Thoracic aorta (tissue), 2 donors: Measurements from ENCODE around the gene ICOS. TPM values are rescaled to one million over a fixed set of nuclear protein-coding genes. Genes with fewer than 3 reads are reported as not detected.

Experiments
- ATAC-seq: fragments of 150-250 bp; one replicate; pipeline ENCODE4 v1.8.0; 2017; ENCODE audit warnings: low read depth; ENCODE audit not compliant: insufficient number of reproducible peaks, low FRiP score
- DNase-seq: peaks from one replicate; pipeline ENCODE4 v3.0.0-alpha.2; 2020; ENCODE audit warnings: low spot score
- H3K27ac ChIP-seq, 2 donors: fragments of 200-600 bp; sonication (generic); 1 replicate in 1 of 2; 2 replicates in 1 of 2; pipeline ENCODE4 v1.5.1; 2016; ENCODE audit warnings: mild to moderate bottlenecking in 2 of 2, moderate library complexity in 2 of 2
- H3K27me3 ChIP-seq: fragments of 200-600 bp; sonication (generic); replicated peaks from 2 replicates; pipeline ENCODE4 v1.6.0; 2016; ENCODE audit warnings: mild to moderate bottlenecking; ENCODE audit not compliant: insufficient read depth
- H3K36me3 ChIP-seq: fragments of 200-600 bp; sonication (generic); one replicate; pipeline ENCODE4 v1.5.1; 2016
- H3K4me1 ChIP-seq, 2 donors: fragments of 200-600 bp; sonication (generic); 1 replicate in 1 of 2; 2 replicates in 1 of 2; pipeline versions ENCODE4 v1.5.1 to v1.6.0; 2016; ENCODE audit warnings: low read depth in 2 of 2, mild to moderate bottlenecking in 1 of 2; ENCODE audit not compliant: control insufficient read depth in 1 of 2
- H3K4me3 ChIP-seq: fragments of 200-600 bp; sonication (generic); 2 replicates; pipeline ENCODE4 v1.5.1; 2016; ENCODE audit warnings: mild to moderate bottlenecking
- H3K9me3 ChIP-seq: fragments of 200-600 bp; sonication (generic); 2 replicates; pipeline ENCODE4 v1.5.1; 2016
- total RNA-seq, 2 donors: library from RNA; depleted of rRNA; stranded (reverse); fragments of >200 nt; gene quantifications; one replicate each; pipeline versions ENCODE4 v1.1.0 to v1.2.3, GENCODE V29; 2016
- TF ChIP-seq, protein P1 (sequence below): fragments of 200-600 bp; sonication (generic); IDR thresholded peaks from one replicate; pipeline ENCODE4 v1.5.1; 2019; ENCODE audit warnings: antibody characterized with exemption

Gene ICOS
- total RNA-seq, 2 donors from 2014 or later, result 2.0 TPM; not detected in 1

DNA sequence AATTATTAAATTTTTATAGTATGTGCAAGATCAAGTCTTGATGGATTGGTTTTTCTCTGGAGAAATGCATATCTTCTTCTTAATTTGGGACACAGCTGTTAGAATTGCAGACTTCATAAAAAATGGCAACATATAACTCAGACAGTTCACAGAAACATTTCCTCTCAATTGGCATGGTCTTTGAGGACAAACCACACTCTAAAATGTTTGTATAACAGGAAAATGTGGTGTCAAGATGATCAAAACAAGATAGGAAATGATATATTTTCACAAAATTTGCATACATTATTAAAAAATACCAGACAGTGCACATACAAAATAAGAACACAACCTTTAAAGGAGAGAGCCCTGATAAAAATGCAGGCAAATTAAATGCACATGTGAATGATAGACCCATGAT lies 63.9 kb downstream of the ICOS start:
- no peak for DNase-seq
- Histone ChIP-seq H3K4me3 (no peak overlapping the region), H3K27ac (no peak overlapping the region), H3K27me3 (no peaks in the 10 kb centered on the region), H3K4me1 (peaks cover 14 to 31% of the 10 kb centered on the region in 2 donors), H3K9me3 (no peaks in the 10 kb centered on the region), H3K36me3 (no peaks in the 10 kb centered on the region)
- ATAC-seq, result no peak
- TF ChIP-seq, protein P1, sequence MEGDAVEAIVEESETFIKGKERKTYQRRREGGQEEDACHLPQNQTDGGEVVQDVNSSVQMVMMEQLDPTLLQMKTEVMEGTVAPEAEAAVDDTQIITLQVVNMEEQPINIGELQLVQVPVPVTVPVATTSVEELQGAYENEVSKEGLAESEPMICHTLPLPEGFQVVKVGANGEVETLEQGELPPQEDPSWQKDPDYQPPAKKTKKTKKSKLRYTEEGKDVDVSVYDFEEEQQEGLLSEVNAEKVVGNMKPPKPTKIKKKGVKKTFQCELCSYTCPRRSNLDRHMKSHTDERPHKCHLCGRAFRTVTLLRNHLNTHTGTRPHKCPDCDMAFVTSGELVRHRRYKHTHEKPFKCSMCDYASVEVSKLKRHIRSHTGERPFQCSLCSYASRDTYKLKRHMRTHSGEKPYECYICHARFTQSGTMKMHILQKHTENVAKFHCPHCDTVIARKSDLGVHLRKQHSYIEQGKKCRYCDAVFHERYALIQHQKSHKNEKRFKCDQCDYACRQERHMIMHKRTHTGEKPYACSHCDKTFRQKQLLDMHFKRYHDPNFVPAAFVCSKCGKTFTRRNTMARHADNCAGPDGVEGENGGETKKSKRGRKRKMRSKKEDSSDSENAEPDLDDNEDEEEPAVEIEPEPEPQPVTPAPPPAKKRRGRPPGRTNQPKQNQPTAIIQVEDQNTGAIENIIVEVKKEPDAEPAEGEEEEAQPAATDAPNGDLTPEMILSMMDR, result no peak

DNA sequence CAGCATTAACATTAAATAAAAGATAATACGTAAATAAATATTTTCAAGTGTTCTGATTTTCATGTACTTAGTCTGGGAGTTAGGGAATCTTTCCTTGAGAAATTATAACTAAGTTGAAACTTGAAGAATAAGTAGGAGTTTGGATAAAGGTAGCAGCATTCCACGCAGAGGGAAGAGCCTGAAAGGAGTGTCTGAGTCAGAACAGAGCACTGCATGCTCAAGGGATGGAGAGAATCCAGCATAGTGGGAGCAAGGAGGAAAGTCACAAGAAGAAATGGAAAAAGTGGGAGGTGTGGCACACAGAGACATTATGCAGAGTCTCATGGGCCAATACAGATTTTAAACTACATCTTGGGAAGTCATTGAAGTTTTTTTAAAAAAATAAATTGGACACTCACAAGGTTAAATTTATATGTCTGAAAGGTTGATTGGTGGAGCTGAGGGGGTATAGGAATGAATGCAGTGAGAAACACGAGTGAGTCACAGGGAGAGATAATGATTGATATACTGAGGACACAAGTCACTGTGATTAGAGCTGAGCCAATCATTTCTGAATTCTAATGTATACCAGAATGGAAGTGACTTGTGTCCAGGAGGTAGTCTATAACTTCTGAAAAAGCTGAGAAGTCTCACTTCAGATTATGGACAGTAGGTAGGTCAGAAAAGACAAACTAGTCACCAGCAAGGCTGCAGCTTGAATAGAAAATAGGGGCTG lies 66.9 kb downstream of the ICOS start:
- Histone ChIP-seq H3K27me3 (no peaks in the 10 kb centered on the region), H3K9me3 (no peaks in the 10 kb centered on the region), H3K4me3 (no peak overlapping the region), H3K27ac (no peak overlapping the region), H3K4me1 (peaks cover 9 to 31% of the 10 kb centered on the region in 2 donors), H3K36me3 (no peaks in the 10 kb centered on the region)
- DNase-seq (no peak), ATAC-seq (no peak)
- TF ChIP-seq, protein P1, result no peak

DNA sequence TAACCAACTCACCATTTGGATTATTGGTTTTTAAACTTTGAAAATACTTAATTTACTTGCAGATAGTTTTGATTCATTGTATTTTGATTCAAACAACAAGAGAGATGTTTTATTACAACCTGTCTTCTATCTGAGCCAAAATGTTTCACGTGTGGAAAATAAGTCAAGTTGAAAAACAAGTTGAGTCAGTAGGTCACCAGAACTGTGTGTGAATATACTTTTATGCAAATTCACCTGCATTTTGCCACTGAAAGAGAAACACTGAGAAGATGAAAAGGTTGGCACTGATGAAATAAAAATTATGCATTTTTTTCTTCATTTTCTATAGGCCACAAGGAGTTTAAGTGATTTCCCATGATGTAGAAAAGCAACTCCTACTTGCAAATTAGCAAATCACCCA lies 68.3 kb downstream of the ICOS start:
- Histone ChIP-seq H3K4me3 (no peak overlapping the region), H3K27me3 (no peaks in the 10 kb centered on the region), H3K4me1 (peaks cover 3 to 18% of the 10 kb centered on the region in 2 donors), H3K27ac (no peak overlapping the region), H3K36me3 (no peaks in the 10 kb centered on the region), H3K9me3 (no peaks in the 10 kb centered on the region)
- TF ChIP-seq, protein P1, result no peak
- ATAC-seq (no peak), DNase-seq (no peak)

DNA sequence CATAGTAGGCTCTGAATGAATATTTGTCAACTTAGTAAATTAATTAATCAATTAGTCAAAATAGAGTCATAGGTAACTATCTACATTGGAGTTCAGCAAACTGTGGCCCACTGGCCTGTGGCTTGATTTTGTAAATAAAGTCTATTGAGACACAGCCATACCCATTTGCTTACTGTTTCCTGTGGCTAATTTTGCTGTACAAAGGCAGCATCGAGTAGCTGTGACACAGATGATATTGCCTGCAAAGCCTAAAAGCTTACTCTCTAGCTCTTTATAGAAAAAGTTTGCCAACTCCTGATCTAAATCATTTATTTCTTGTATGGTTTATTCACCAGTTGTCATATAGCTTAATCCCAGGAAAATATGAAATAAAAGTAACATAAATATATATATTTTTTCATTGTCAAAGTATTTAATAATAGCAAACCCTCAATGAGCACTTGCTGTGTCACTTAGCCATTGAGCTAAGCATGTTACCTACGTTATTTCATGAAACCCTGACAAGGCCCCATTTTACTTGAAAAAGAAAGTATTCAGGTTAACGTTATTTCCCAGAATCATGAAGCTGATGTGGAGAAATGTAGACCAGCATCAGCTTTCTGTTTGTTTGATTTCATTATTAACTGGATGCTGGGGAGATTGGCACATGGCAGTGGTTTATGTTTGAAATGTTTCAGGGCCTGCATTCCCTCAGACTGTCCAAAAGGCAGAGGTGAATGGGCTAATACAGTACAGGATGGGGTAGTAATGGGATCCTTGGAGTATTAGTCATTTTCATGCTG lies 69.6 kb downstream of the ICOS start:
- no peak for ATAC-seq

DNA sequence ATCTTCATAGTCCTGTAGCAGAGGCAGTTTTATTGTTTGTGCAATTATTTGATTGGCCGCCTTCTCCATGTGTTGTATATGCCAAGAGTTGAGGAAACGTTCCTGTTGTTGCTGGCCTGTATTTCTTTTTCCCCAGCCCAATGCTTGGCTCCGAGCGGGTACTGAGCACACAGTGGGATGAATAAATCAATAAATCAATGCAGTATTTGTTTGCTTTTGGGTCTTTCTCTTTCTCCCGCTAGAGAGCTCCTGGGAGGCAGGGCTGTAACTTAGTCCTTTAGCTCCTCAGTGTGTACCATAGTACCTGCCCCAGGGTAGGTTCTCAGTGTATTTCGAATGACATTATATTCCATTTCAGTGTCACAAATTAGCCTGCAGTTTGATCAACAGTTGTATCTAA lies 71.8 kb downstream of the ICOS start:
- no peak for DNase-seq
- TF ChIP-seq, protein P1, result no peak
- no peak overlapping the region for H3K27ac ChIP-seq
- no peak overlapping the region for H3K4me3 ChIP-seq
- H3K9me3 ChIP-seq, result no peaks in the 10 kb centered on the region
- H3K27me3 ChIP-seq, result no peaks in the 10 kb centered on the region
- no peak for ATAC-seq
- no peaks in the 10 kb centered on the region for H3K36me3 ChIP-seq
- H3K4me1 ChIP-seq, result peaks cover 6 to 28% of the 10 kb centered on the region in 2 donors

More for the DNA sequence above, 69.6 kb downstream of the ICOS start:
- Histone ChIP-seq H3K36me3 (no peaks in the 10 kb centered on the region), H3K9me3 (no peaks in the 10 kb centered on the region), H3K4me3 (no peak overlapping the region), H3K4me1 (peaks cover 0 to 13% of the 10 kb centered on the region in 2 donors), H3K27ac (no peak overlapping the region), H3K27me3 (no peaks in the 10 kb centered on the region)
- TF ChIP-seq, protein P1, result no peak
- no peak for DNase-seq
